Islet of Langerhans (tissue), 1 donor: ENCODE measurements around the gene RFTN1.

ENCODE experiments used
- FAIRE-seq: peaks from one replicate; lab custom pipeline; 2011; peaks lifted over from hg19 to GRCh38; lab: Jason Lieb, UNC

RFTN1 gene

DNA sequence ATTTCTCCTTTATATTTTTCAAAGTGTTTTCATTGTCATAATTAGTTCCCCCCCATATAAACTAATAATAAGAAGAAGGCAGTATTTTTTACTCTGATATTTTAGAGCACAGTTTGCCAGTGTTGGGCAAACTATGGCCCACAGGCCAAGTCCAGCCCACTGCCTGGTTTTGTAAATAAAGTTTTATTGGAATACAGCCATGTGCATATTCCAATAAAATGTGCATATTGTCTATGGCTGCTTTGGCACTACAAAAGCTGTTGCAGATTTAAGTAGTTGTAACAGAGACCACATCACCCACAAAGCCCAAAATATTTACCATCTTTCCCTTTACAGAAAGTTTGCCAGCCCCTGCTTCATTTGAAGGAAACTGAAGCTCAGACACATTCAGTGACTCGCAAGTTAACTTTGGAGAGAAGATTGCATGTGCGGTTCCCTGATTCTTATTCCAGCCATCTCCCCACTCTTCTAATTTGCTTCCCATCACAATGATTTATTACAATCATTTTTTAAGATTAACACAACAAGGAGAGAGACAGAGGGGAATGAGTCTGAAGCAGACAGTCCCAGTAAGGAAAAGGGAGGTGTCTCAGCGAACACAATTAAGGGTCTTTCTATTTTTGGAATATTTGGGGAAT, 48.9 kb downstream of the RFTN1 start:
- no peak for FAIRE-seq

DNA sequence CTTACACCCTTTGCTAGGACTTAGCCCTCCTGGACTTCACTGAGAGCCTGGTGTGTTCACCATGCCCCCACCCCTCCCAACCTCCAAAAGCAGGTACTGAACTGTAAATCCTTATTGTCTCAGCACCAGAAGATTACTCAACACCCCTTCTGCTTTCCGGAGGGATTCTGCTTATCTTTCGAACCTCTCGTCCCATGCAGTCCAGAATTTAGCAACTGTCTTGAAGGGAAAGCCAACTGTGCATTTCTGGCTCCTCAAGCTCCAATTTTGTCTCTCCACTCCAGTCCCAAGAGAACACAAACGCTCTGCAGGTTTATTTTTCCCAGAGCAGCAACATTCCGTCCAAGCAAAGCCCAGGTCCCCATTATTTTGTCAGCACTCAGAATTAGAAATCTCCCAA, 49.6 kb downstream of the RFTN1 start:
- no peak for FAIRE-seq

DNA sequence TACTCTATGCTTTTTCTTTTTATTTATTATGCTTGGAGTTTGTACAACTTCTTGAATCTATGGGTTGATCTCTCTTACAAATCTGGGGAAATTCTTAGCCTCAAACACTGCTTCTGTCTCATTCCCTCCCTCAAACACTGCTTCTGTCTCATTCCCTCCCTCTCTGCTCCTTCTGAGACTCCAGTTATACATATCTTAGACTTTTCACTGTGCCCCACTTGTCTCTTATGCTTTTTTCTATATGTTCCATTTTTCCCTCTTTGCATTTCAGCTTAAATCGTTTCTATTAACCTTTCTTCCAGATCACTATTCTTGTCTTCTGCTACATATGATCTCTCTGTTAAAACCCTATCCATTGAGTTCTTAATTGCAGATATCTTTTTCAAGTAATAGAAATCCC, 50.4 kb downstream of the RFTN1 start:
- no peak for FAIRE-seq

DNA sequence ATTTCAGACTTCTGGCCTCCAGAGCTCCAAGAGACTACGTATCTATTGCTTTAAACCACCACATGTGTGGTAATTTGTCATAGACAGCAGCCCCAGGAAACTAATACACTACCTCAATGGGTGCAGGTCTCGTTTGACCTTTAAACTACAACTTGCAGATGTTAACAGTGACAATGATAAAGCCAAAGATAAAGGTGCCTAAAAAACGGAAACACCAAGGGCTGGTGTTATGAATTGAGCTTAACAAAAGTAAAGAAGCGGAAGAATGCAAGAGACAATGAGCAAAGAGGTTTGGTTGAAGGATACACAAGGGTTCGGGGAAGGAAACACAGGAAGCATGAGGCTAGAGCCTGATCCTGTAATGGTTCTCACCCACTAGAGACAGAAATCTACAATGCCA, 50.8 kb downstream of the RFTN1 start:
- FAIRE-seq = no peak

DNA sequence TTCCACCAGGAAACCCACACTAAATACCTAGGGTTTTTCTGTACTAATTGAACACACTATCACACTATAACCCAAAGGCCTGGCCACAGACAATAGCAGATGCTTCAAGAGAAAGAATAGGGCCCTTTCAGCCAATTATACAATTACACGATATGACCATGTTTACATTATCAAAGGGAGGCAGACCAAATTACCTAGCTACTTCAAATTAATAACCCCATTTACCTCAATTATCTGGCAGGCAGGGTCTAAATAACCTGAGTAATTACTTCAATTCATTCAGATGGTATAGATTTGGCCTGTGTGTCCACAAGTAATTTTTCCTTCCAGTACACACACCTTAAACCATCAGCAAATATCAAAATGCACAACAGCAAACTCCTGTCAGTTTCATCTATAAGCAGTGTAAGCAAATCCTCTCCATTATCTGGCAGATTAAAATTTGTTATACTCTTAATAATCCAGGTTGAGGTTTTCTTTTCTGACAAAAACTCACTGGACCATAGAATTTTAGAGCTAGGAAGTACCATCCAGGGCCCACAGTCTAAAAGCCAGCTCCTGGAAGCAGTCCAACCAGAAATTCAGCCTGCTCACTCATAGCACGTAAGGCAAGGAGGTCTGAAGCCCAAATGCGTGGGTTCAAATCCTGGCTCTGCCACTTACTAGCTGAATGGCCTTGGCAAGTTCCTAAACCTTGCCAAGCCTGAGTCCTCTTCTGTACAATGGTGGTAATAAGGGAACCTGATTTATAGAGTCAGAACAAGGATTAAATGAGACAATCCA, 51.8 kb downstream of the RFTN1 start:
- FAIRE-seq = no peak

DNA sequence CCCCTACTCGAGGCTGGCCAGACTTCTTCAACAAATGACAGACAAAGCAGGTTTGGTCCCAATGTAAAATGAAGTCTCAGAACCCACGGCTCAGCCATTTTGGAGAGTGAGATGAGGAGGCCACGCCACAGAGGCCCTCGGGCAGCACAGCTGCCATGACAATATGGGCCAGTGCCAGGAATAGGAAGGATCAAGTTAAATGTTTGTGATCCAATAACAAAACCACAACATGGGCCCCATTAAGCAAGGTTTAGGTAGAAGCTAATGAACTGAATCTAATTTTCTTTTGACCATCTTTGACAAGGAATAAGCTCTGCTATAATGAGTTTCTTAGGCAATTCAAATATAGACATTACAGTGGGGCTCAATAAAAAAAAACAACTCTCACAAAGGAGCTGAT, 52.6 kb downstream of the RFTN1 start:
- no peak for FAIRE-seq

DNA sequence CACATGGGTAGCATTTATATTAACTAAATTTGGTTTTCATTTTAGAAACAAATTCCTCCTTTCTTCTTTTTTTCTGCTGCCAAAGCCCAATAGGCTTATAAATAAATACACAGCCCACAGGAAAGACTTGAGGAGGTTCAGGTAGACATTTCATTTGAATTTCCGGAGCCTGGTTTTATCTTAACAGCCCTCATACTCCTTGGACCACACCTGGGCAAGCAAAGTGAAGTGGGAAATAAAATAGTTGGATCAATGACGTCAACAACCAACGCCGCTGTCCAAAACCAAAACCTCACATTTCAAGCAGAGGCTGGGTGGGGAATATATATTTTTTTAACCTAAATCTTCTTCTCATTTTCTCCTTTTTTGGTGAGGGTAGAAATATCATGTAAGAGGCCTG, 53.2 kb downstream of the RFTN1 start:
- no peak for FAIRE-seq

DNA sequence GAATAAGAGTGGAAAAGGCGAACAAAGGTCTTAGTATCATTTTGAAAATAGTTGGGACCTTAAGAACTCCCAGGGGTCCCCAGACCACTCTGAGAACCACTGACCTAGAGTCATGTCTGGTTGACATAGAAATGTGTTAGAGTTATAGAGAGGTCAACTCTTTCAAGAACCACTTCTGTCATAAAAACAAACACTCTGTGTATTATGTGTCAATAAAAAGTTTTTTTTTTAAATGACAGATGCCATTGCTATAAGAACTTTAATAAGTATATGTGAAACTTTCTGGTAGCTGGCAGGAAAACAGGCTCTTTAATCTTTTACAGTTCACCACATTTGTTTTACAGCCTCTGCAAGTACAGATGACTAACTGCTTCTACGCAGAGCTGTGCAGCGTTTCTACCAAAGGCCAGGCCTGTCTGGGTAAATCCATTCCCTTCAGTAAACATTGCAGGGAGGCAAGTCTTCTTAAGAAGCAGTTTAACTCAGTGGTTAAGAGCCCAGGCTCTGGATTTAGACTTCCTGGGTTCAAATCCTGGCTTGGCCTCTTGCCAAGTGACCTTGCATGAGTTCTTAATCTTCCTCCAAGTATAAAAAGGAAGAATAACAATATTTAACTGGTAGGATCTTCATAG, 56.6 kb downstream of the RFTN1 start:
- FAIRE-seq = no peak

DNA sequence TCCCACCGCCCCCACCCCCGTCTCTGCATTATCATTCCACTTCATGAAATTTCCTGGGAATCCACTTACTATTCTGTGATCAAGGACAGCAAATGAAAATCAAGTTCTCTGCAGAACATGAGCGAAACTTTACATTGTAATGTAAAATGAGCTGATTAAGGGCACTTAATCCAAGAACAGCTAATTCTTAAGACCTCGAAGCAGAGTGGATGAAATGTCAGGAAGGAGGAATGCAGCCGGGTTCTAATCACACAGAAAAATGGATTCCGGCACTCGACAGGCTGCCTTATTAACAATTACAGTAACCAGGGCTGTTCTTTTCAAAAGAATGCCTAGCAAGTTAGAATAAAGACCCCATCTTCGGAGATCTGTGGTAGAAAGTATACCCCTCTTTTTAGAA, 57.5 kb downstream of the RFTN1 start:
- no peak for FAIRE-seq

DNA sequence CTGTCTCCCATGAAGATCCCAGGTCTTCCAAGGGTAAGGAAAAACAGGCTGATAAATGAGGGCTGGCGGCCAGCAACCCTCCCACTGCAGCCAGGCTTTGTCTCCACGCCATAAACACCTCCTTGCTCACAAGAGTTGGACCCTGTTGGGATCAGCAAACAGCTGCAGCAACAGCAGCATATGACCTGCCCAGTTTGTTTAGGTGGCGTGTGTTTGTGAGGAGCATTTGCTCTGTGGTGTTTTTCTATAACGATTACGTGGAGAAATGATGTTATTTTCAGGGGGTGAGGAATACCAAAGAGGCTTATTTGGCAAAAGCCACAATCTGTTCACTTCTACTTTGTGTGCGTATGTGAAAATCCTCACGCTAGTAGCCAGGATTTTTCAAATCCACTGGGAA, 58.5 kb downstream of the RFTN1 start:
- no peak for FAIRE-seq

DNA sequence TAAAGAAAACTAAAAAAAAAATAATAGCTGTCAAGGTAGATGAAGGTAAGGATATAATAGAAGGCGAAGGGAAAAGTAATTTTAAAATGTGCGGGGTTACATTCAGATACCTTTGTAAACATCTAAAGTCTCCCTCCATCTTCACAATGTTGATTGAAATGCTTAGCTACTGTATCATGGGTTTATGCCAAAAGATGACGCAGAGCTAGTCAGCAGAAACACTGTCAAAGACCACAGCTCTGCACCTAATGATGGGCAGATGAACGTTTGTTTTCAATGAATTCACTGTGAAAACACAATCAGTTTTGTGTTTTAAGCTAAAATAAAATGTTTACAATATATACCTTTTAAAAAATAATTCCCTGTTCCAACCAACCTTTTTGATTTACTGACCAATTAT, 61.2 kb downstream of the RFTN1 start:
- no peak for FAIRE-seq

DNA sequence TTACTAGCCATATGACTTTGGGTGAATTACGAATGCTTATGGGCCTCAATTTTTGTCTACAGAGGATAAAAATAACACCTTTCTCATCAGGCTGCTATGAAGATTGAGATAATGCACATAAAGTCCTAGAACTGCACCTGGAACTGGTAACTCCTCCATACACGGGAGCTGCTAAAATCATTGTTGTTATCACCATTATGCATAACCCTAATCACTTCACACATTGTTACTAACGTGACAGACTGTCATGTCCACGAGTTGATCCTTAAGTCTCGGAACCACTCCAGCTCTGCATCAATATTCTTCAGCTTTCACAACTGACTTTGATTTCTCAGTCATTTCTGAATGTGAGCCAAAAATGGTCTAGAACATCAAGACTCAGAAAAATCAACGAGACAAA, 64.1 kb downstream of the RFTN1 start:
- FAIRE-seq = no peak

DNA sequence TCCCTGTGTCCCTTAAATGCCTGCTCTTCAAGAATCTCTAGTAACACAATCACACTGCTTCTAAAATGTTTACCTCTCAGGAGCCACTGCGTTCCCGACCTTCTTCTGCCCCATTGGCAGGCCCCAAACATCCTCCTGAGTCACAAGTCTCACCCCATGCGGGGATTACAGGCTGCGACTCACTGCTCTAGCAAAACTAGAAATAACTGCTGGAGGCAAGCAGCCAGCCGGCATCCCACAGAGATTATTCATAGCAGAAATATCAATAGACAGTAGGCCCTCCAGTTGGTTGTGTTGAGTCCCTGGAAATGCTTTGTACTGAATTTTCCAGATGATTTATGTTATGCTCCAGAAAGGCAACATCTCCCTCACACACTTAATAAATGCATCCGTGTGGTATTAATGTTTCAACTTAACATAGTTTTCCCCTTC, 64.8 kb downstream of the RFTN1 start:
- no peak for FAIRE-seq

DNA sequence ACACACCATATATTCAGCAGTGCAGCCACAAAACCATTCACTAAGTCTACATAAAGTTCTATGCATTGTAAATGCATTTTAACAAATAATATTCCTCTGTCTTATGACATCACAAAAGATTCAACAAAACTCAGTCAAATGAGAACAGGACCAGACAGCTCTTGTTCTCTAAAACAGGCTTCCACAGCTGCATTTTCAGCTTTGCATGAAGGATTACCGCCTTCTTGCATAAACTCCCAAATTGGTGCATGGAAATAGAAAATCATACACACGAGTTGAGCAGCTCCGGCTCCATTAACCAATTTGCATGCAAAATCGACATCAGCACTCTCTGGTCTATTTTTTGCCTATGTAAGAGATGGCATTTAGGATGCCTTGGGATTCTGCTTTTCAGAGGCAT, 66.4 kb downstream of the RFTN1 start:
- no peak for FAIRE-seq

DNA sequence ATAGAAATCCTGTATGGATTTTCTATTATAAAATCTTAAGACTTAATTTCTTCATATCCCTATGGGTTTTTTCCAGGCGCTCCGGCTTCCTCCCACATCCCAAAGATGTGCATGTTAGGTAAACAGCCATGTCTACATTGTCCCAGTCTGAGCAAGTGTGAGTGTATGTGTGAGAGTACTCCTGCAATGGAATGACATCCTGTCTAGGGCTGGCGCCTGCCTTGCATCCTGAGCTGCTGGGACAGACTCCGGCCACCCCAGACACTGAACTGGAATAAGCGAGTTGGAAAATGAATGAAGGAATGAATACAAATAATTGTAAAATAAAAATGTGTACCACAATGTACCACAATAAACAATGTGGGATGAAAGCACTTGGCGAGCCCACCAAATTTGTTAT, 69.2 kb downstream of the RFTN1 start:
- no peak for FAIRE-seq

DNA sequence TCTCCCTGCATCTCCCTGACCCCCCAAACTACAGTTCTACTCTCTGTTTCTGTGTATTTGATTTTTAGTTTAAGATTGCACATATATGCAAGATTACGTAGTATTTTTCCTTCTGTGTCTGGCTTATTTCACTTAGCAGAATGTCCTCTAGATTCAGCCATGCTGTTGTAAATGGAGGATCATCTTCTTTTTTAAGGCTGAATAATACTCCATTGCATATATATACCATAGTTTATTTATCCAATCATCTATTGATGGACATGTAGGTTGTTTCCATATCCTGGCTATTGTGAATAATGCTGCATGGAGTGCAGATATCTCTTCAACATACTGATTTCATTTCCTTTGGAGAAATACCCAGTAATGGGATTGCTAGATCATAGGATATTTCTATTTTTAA, 70.8 kb downstream of the RFTN1 start:
- FAIRE-seq = no peak

DNA sequence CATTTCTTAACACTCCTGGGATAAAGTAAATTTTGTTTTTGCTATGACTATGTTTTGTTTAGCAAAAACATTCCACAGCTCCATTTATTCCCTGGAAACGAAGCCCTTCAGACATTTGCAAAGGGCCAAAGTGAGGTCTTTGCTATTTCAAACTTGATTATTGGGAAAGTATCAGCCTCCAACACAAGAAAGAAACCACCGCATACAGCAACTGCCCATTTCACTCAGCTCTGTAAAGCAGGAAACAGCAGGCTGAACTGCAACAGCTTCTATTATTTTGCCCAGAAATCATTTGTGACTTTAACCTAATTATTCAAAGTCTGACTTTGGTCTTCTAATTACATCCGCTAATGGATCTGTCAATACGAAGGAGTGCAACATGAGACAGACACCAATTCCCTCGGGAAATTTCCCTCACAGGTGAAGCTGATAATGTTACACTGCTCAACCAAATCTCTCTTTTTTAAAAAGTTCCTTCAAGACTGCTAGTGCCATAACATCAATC, 72.1 kb downstream of the RFTN1 start:
- FAIRE-seq = no peak

DNA sequence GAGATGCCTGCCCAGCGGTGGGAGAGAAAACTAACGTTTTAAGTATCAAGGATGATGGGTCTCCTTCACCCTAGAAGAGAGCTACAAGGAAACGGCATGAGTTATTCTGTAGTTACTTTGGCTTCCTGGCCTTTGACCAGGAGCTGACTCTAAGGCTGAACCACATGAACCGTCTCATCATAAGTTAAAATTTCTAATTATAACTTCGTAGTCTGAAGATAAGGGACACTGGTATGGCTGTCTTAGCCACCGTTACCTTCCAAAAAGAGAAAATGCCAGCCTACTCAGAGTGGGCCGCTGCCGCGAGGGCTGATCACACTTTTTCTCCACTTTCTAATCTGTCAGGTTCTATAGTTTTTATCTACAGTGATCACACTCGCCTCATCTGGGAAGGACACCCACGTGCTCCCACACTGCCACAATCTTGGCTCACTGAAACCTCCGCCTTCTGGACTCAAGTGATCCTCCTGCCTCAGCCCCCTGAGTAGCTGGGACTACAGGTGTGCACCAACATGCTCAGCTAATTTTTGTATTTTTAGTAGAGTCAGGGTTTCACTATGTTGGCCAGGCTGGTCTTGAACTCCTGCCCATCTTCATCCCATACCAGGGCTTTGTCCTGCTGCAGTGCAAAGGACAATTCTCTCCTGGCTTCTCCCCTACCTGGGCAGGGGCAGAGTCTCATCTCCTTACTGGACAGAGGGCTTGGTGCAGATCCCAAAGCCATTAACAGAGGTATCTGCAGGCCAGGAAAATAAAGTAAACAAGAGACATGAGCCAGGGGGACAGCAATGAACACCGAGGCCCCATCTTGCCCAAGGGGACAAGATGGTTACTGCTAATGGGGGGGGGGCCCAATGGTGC, 73.4 kb downstream of the RFTN1 start:
- no peak for FAIRE-seq

DNA sequence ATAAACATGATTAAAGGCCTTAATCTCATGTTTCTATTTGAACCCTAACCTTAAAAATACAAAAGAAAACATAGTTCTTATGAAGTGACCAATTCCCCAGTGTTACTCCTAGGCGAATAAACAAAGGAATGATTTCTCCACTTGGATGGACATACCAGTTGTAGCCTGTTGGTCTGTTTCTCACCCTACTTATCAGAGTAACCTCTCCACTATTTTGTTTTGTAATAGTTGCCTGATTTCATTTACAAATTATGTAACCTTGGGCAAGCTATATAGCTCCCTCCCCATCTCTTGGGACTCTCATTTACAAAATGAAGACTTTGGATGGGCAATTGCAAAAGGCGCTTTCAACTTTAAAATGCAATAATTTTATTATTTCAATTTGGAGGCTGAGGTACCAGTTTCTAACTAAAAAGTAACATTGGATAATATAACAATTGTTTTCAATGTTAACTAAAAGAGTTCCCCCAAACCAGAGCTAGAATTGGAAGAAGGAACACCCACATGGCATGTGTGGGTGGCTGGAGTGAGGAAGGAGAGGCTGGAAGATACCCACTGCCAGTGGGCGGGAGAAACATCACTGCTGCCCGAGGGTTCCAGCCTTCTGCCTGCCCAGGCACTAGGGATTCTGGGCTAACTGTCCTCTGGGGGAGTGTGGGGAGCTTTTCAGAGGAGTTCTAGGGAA, 74.2 kb downstream of the RFTN1 start:
- FAIRE-seq = no peak

DNA sequence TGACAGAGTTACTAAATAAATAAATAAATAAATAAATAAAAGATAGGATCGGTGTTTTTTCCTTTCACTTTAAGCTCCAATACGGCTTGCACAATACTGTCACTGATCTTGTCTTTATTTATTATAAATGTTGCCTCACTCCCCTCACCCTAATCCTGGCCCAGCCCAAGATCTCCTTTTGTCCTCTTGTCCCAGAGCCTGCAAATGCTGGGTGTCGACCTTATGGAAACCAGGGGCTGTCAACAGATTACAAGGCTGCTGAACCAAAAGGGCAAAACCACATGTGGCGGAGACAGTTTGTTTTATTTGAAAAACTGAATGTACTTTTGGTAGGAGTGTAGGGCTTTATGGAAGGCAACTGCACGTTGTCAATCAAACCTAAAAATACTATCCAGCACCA, 75.9 kb downstream of the RFTN1 start:
- FAIRE-seq = no peak

DNA sequence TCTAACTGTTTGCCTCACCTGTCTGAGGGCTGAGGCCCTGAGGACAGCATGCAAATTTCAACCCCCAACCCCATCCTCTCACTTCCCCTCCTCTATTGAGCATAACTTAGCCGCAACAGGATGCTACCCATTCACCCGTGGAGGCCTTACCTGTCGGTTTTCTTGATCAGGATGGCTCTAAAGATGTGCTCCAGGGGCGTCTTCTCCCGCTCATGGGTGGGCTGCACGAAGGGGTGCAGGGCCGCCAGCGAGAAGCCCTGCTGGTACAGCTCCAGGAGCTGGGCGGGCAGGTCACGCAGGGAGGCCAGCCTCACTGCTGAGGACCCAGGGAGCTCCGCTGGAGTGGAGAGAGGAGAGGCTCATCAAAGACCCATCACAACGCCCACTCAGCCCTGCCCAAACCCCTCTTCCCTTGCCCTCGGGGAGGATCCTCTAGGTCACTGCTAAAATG, 79.8 kb downstream of the RFTN1 start:
- FAIRE-seq = no peak

DNA sequence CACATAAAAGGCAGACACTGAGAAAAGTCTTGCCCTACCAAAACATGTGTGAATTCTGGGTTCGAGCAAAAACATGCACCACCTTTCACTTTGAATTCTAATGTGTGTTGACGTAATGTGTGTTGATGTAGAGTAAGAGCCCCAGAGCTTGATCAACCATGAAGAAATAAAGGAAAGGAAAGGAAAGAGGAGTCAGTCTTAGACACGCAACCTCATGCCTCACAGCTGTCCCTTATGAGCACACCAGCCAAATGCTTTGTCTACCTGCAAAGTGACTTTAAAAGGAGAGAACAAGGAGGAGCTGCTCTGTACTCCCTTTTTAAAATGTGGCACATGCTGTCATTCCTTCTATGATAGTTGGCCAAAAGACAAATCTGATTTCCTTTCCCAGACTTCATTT, 80.8 kb downstream of the RFTN1 start:
- FAIRE-seq = no peak
